C4-2B (cell line): ENCODE results near the gene CCR9.

ENCODE experiments used
- CTCF ChIP-seq: fragments of 450-650 bp; conservative IDR thresholded peaks from 2 replicates; pipeline ENCODE4 v1.5.1; 2017; ENCODE audit warnings: mild to moderate bottlenecking
- ZFX ChIP-seq: fragments of 450-650 bp; IDR thresholded peaks from 2 replicates; pipeline ENCODE4 v1.6.1; 2017

DNA sequence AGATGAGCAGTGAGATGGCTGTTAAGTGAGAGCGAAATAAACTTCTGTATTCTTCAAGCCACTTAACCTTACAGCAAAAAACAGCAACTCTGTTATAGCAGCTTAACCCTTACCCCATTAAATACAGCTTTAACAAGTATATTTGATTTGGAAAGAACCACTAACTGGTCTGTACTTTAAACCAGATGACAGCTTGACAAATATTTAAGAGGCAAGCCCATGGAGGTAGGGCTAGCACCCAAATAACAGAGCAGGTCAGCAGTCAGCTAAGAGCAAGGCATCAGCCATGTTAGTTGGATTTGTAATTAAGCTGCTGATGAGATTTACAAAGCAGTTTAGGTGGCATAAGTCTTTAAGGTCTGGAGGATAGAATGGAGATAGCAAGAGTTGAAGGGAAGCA is 47.9 kb upstream of the CCR9 start:
- TF ChIP-seq CTCF = no peak
- TF ChIP-seq ZFX = no peak
